GM10266 (cell line): ENCODE results near the gene PDE4D.

Experiments used
- DNase-seq: peaks from one replicate; pipeline ENCODE4 v3.0.0; 2012; ENCODE audit errors: extremely low spot score
- CTCF ChIP-seq: IDR thresholded peaks from 2 replicates; pipeline ENCODE4 v1.5.1; 2012; ENCODE audit warnings: mild to moderate bottlenecking, low read depth; ENCODE audit not compliant: control insufficient read depth, insufficient read depth; ENCODE audit errors: missing control alignments

PDE4D gene

GRCh38 chr5:59199868-59200267, 693.7 kb downstream of the PDE4D start:
- DNase-seq, result no peak
- TF ChIP-seq CTCF, result no peak

- DNase-seq, result no peak
- TF ChIP-seq CTCF, result no peak
These were observed 694.7 kb downstream of the PDE4D start for GRCh38 chr5:59198832-59199231.

GRCh38 chr5:59198365-59198764, 695.2 kb downstream of the PDE4D start:
- TF ChIP-seq CTCF, result no peak

GRCh38 chr5:59197911-59198310, 695.6 kb downstream of the PDE4D start:
- no peak for TF ChIP-seq CTCF
- DNase-seq, result no peak

More at GRCh38 chr5:59198365-59198764, 695.2 kb downstream of the PDE4D start:
- no peak for DNase-seq

GRCh38 chr5:59193616-59194319, 699.8 kb downstream of the PDE4D start:
- no peak for DNase-seq
- TF ChIP-seq CTCF, result no peak

GRCh38 chr5:59190746-59191145, 702.8 kb downstream of the PDE4D start:
- DNase-seq, result no peak
- TF ChIP-seq CTCF, result no peak

GRCh38 chr5:59189472-59190244, 703.9 kb downstream of the PDE4D start:
- TF ChIP-seq CTCF, result no peak
- no peak for DNase-seq
